ENCODE data around the gene DYNLT2.

DNA sequence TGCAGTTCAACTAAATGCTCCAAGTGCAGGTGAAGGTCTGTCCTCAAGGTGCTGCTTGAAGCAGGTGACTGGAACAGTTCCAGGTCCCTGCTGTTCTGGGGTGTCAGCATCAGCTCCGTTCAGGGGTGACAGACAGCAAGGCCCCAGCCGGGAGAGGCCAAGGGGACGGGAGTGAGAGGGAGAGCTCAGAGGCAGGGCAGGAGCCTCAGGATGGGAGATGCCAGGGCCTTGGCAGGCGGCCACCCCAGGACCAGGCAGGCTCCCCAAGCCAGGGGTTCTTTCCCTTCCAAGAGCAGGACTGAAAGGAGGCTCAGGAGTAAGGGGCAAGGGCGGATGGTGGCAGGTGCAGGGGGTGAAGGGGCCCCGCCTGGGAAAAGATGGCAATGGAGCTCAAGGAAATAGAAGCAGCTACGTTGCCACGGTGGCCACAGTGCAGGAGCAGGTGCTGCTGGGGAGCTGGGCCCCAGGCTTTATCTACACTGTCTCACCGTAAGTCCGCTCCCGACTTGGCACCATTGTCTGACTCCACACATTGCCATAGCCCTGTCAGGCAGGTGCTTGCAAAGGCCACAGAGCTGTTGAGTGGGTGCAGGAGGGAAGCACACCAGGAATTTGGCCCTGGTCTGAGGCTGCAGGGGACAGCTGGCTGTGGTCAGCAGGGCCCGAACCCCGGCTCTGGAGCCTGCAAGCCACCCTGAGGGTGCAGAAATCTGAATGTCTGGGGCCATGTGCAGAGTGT lies 43.1 kb upstream of the DYNLT2 start:
- no peak for TF ChIP-seq POLR2A (IDR thresholded peaks at IDR 0.05)
- TF ChIP-seq, protein P1, sequence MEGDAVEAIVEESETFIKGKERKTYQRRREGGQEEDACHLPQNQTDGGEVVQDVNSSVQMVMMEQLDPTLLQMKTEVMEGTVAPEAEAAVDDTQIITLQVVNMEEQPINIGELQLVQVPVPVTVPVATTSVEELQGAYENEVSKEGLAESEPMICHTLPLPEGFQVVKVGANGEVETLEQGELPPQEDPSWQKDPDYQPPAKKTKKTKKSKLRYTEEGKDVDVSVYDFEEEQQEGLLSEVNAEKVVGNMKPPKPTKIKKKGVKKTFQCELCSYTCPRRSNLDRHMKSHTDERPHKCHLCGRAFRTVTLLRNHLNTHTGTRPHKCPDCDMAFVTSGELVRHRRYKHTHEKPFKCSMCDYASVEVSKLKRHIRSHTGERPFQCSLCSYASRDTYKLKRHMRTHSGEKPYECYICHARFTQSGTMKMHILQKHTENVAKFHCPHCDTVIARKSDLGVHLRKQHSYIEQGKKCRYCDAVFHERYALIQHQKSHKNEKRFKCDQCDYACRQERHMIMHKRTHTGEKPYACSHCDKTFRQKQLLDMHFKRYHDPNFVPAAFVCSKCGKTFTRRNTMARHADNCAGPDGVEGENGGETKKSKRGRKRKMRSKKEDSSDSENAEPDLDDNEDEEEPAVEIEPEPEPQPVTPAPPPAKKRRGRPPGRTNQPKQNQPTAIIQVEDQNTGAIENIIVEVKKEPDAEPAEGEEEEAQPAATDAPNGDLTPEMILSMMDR (IDR thresholded peaks at IDR 0.05): no peak
- TF ChIP-seq POLR2AphosphoS5 (IDR thresholded peaks at IDR 0.05): no peak
